ENCODE results near the gene ZNF215. TPM values are rescaled to one million over a fixed set of nuclear protein-coding genes. Genes with fewer than 3 reads are reported as not detected.

The ZNF215 gene
- total and polyA plus RNA-seq, 2 experiments from 2014 or later: 17.3 to 20.8 TPM

DNA sequence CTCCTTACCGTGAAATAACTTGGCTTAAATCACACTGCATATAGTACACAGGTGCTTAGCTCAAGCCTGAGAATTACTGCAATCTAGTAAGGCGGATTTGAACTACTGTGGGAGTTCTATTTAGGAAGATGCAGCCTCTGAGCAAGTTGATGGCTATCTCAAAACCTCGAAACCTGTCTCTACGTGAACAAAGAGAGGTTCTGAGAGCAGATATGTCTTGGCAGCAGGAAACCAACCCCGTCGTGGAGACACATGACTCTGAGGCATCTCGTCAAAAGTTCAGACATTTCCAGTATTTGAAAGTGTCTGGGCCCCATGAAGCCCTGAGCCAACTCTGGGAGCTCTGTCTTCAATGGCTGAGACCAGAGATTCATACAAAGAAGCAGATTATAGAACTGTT, 5.9 kb downstream of the ZNF215 start (continued):
- TF ChIP-seq, protein P1, sequence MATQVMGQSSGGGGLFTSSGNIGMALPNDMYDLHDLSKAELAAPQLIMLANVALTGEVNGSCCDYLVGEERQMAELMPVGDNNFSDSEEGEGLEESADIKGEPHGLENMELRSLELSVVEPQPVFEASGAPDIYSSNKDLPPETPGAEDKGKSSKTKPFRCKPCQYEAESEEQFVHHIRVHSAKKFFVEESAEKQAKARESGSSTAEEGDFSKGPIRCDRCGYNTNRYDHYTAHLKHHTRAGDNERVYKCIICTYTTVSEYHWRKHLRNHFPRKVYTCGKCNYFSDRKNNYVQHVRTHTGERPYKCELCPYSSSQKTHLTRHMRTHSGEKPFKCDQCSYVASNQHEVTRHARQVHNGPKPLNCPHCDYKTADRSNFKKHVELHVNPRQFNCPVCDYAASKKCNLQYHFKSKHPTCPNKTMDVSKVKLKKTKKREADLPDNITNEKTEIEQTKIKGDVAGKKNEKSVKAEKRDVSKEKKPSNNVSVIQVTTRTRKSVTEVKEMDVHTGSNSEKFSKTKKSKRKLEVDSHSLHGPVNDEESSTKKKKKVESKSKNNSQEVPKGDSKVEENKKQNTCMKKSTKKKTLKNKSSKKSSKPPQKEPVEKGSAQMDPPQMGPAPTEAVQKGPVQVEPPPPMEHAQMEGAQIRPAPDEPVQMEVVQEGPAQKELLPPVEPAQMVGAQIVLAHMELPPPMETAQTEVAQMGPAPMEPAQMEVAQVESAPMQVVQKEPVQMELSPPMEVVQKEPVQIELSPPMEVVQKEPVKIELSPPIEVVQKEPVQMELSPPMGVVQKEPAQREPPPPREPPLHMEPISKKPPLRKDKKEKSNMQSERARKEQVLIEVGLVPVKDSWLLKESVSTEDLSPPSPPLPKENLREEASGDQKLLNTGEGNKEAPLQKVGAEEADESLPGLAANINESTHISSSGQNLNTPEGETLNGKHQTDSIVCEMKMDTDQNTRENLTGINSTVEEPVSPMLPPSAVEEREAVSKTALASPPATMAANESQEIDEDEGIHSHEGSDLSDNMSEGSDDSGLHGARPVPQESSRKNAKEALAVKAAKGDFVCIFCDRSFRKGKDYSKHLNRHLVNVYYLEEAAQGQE (IDR thresholded peaks at IDR 0.05; ENCODE audit: unreplicated experiment): no peak
- TF ChIP-seq NANOG (IDR thresholded peaks at IDR 0.05; ENCODE audit: borderline replicate concordance) (no peak), ZNF331 (CRISPR knock-in tag; IDR thresholded peaks at IDR 0.05; ENCODE audit: low read depth) (no peak), EZH2phosphoT487 (IDR thresholded peaks at IDR 0.05; ENCODE audit: unreplicated experiment) (no peak), STAT1 (IDR thresholded peaks at IDR 0.05; ENCODE audit: unreplicated experiment) (no peak), EZH2 (IDR thresholded peaks at IDR 0.05; ENCODE audit: low read depth, unreplicated experiment) (no peak), POLR2AphosphoS5 (IDR thresholded peaks at IDR 0.05; ENCODE audit: low read depth) (no peak)
- TF ChIP-seq, protein P2, sequence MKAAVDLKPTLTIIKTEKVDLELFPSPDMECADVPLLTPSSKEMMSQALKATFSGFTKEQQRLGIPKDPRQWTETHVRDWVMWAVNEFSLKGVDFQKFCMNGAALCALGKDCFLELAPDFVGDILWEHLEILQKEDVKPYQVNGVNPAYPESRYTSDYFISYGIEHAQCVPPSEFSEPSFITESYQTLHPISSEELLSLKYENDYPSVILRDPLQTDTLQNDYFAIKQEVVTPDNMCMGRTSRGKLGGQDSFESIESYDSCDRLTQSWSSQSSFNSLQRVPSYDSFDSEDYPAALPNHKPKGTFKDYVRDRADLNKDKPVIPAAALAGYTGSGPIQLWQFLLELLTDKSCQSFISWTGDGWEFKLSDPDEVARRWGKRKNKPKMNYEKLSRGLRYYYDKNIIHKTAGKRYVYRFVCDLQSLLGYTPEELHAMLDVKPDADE (IDR thresholded peaks at IDR 0.05): no peak

DNA sequence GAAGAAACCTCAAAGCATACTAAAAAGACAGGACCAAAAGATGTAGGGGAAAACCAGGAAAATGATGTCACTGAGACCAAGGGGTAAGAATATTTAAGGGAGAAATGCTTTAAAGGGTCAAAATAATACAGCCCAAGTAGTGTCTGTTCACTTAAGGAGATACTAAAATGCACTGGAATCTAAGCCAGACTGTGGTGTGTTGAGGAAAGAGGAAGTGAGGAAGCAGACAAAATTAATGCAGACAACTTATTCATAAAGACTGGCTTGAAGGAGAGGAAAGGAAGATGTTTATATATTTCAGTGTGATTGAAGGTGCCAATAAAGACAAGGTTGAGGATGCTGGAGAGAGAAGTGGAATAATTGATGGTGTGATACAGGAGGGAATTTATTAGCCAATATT, 15.7 kb downstream of the ZNF215 start:
- H3K27ac Mint-ChIP-seq: no peak overlapping the region
- no peak overlapping the region for H3K4me3 Mint-ChIP-seq
- H3K36me3 Mint-ChIP-seq (ENCODE audit: low read depth): peaks cover 23% of the 10 kb centered on the region
- TF ChIP-seq, protein P2 (IDR thresholded peaks at IDR 0.05): no peak
- TF ChIP-seq, protein P3, sequence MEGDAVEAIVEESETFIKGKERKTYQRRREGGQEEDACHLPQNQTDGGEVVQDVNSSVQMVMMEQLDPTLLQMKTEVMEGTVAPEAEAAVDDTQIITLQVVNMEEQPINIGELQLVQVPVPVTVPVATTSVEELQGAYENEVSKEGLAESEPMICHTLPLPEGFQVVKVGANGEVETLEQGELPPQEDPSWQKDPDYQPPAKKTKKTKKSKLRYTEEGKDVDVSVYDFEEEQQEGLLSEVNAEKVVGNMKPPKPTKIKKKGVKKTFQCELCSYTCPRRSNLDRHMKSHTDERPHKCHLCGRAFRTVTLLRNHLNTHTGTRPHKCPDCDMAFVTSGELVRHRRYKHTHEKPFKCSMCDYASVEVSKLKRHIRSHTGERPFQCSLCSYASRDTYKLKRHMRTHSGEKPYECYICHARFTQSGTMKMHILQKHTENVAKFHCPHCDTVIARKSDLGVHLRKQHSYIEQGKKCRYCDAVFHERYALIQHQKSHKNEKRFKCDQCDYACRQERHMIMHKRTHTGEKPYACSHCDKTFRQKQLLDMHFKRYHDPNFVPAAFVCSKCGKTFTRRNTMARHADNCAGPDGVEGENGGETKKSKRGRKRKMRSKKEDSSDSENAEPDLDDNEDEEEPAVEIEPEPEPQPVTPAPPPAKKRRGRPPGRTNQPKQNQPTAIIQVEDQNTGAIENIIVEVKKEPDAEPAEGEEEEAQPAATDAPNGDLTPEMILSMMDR (conservative IDR thresholded peaks at IDR 0.05; ENCODE audit: low read depth in 2 of 2): no peak
- TF ChIP-seq ZNF331 (CRISPR knock-in tag; IDR thresholded peaks at IDR 0.05; ENCODE audit: low read depth) (no peak), ZNF114 (CRISPR knock-in tag; IDR thresholded peaks at IDR 0.05) (no peak), POLR2AphosphoS5 (IDR thresholded peaks at IDR 0.05; ENCODE audit: low read depth) (no peak), STAT1 (IDR thresholded peaks at IDR 0.05; ENCODE audit: unreplicated experiment) (no peak)
- TF ChIP-seq, protein P4, sequence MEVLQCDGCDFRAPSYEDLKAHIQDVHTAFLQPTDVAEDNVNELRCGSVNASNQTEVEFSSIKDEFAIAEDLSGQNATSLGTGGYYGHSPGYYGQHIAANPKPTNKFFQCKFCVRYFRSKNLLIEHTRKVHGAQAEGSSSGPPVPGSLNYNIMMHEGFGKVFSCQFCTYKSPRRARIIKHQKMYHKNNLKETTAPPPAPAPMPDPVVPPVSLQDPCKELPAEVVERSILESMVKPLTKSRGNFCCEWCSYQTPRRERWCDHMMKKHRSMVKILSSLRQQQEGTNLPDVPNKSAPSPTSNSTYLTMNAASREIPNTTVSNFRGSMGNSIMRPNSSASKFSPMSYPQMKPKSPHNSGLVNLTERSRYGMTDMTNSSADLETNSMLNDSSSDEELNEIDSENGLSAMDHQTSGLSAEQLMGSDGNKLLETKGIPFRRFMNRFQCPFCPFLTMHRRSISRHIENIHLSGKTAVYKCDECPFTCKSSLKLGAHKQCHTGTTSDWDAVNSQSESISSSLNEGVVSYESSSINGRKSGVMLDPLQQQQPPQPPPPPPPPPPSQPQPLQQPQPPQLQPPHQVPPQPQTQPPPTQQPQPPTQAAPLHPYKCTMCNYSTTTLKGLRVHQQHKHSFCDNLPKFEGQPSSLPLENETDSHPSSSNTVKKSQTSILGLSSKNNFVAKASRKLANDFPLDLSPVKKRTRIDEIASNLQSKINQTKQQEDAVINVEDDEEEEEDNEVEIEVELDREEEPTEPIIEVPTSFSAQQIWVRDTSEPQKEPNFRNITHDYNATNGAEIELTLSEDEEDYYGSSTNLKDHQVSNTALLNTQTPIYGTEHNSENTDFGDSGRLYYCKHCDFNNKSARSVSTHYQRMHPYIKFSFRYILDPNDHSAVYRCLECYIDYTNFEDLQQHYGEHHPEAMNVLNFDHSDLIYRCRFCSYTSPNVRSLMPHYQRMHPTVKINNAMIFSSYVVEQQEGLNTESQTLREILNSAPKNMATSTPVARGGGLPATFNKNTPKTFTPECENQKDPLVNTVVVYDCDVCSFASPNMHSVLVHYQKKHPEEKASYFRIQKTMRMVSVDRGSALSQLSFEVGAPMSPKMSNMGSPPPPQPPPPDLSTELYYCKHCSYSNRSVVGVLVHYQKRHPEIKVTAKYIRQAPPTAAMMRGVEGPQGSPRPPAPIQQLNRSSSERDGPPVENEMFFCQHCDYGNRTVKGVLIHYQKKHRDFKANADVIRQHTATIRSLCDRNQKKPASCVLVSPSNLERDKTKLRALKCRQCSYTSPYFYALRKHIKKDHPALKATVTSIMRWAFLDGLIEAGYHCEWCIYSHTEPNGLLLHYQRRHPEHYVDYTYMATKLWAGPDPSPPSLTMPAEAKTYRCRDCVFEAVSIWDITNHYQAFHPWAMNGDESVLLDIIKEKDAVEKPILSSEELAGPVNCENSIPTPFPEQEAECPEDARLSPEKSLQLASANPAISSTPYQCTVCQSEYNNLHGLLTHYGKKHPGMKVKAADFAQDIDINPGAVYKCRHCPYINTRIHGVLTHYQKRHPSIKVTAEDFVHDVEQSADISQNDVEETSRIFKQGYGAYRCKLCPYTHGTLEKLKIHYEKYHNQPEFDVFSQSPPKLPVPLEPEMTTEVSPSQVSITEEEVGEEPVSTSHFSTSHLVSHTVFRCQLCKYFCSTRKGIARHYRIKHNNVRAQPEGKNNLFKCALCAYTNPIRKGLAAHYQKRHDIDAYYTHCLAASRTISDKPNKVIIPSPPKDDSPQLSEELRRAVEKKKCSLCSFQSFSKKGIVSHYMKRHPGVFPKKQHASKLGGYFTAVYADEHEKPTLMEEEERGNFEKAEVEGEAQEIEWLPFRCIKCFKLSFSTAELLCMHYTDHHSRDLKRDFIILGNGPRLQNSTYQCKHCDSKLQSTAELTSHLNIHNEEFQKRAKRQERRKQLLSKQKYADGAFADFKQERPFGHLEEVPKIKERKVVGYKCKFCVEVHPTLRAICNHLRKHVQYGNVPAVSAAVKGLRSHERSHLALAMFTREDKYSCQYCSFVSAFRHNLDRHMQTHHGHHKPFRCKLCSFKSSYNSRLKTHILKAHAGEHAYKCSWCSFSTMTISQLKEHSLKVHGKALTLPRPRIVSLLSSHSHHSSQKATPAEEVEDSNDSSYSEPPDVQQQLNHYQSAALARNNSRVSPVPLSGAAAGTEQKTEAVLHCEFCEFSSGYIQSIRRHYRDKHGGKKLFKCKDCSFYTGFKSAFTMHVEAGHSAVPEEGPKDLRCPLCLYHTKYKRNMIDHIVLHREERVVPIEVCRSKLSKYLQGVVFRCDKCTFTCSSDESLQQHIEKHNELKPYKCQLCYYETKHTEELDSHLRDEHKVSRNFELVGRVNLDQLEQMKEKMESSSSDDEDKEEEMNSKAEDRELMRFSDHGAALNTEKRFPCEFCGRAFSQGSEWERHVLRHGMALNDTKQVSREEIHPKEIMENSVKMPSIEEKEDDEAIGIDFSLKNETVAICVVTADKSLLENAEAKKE (CRISPR knock-in tag; IDR thresholded peaks at IDR 0.05): no peak

More for the DNA sequence above, 15.7 kb downstream of the ZNF215 start:
- no peaks in the 10 kb centered on the region for H3K4me1 ChIP-seq (ENCODE audit: insufficient read depth)
- no peaks in the 10 kb centered on the region for H3F3A ChIP-seq (replicated peaks; ENCODE audit: low read depth)
- H3K27ac ChIP-seq (ENCODE audit: low read depth): no peak overlapping the region
- no peak for DNase-seq (ENCODE audit: low spot score)
- H3K4me3 ChIP-seq: no peak overlapping the region
- ATAC-seq: no peak
- Mint-ChIP-seq H3K9me3 (no peaks in the 10 kb centered on the region), H3K4me1 (no peaks in the 10 kb centered on the region), H3K27me3 (ENCODE audit: insufficient read depth, low read depth, poor library complexity) (no peaks in the 10 kb centered on the region)
- H3K79me2 ChIP-seq (replicated peaks; ENCODE audit: insufficient read depth): no peaks in the 10 kb centered on the region; the same call in 1 of the 2 replicates
- H3K9me2 ChIP-seq (ENCODE audit: insufficient read depth): no peaks in the 10 kb centered on the region
- H2AFZ ChIP-seq: no peak overlapping the region
- H4K20me1 ChIP-seq (replicated peaks; ENCODE audit: insufficient read depth): no peaks in the 10 kb centered on the region; the same call in none of the 2 replicates
- H3K27me3 ChIP-seq (ENCODE audit: insufficient read depth): no peaks in the 10 kb centered on the region
- peaks cover 20% of the 10 kb centered on the region; the same call in 1 of the 2 replicates for H3K36me3 ChIP-seq (ENCODE audit: insufficient read depth)
- H3K4me2 ChIP-seq: no peak overlapping the region
